Nephron progenitor cell (in vitro differentiated cells): ENCODE data around the gene HEXIM1.

Experiments
- DNase-seq: peaks from one replicate; pipeline ENCODE4 v3.0.0; 2021
- H3K27ac Mint-ChIP-seq: 2 replicates; pipeline ENCODE4 v1.8.0; 2021; ENCODE audit warnings: mild to moderate bottlenecking, moderate library complexity, mixed read lengths
- H3K27me3 Mint-ChIP-seq: 2 replicates; pipeline ENCODE4 v1.8.0; 2021; ENCODE audit warnings: mild to moderate bottlenecking, low read depth, mixed read lengths; ENCODE audit not compliant: poor library complexity
- H3K36me3 Mint-ChIP-seq: 2 replicates; pipeline ENCODE4 v1.8.0; 2021; ENCODE audit warnings: low read depth, mixed read lengths
- H3K4me1 Mint-ChIP-seq: 2 replicates; pipeline ENCODE4 v1.8.0; 2021; ENCODE audit warnings: mixed read lengths
- H3K4me3 Mint-ChIP-seq: 2 replicates; pipeline ENCODE4 v1.8.0; 2021; ENCODE audit warnings: mild to moderate bottlenecking, moderate library complexity, mixed read lengths
- H3K9me3 Mint-ChIP-seq: 2 replicates; pipeline ENCODE4 v1.8.0; 2021; ENCODE audit warnings: mild to moderate bottlenecking, moderate library complexity, mixed read lengths
- CTCF ChIP-seq: fragments of 200-600 bp; sonication (generic); IDR thresholded peaks from 2 replicates; pipeline ENCODE4 v1.5.0; 2021; ENCODE audit warnings: antibody characterized with exemption

The HEXIM1 gene

DNA sequence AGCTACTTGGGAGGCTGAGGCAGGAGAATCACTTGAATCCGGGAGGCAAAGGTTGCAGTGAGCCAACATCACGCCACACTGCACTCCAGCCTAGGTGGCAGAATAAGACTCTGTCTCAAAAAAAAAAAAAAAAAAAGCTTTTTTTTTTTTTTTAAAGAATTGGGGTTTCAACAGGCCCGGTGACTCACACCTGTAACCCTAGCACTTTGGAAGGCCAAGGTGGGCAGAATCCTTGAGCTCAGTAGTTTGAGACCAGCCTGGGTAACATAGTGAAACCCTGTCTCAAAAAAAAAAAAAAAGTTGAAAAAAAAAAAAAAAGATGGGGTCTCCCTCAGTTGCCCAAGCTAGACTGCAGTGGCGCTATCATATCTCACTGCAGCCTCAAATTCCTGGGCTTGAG lies 6.8 kb downstream of the HEXIM1 start:
- DNase-seq, result no peak
- Mint-ChIP-seq H3K4me1 (peaks cover 49% of the 10 kb centered on the region), H3K27me3 (peaks cover 2% of the 10 kb centered on the region), H3K9me3 (no peaks in the 10 kb centered on the region), H3K4me3 (no peak overlapping the region), H3K27ac (peak overlapping the region; percentile 50), H3K36me3 (peaks cover 23% of the 10 kb centered on the region)
- TF ChIP-seq CTCF, result no peak

- TF ChIP-seq CTCF, result no peak
- H3K27ac Mint-ChIP-seq, result peak overlapping the region; percentile 50
- no peak overlapping the region for H3K4me3 Mint-ChIP-seq
These were observed 7.2 kb downstream of the HEXIM1 start for GRCh38 chr17:45155483-45155882.

GRCh38 chr17:45156242-45156641 lies 8.0 kb downstream of the HEXIM1 start:
- no peak for DNase-seq
- Mint-ChIP-seq H3K27ac (no peak overlapping the region), H3K4me1 (peaks cover 45% of the 10 kb centered on the region), H3K36me3 (peaks cover 23% of the 10 kb centered on the region), H3K4me3 (no peak overlapping the region), H3K27me3 (peaks cover 2% of the 10 kb centered on the region), H3K9me3 (no peaks in the 10 kb centered on the region)
- no peak for TF ChIP-seq CTCF

More at GRCh38 chr17:45155483-45155882, 7.2 kb downstream of the HEXIM1 start:
- no peaks in the 10 kb centered on the region for H3K9me3 Mint-ChIP-seq
- peaks cover 51% of the 10 kb centered on the region for H3K4me1 Mint-ChIP-seq
- H3K36me3 Mint-ChIP-seq, result peaks cover 23% of the 10 kb centered on the region
- H3K27me3 Mint-ChIP-seq, result peaks cover 2% of the 10 kb centered on the region
- no peak for DNase-seq

GRCh38 chr17:45160447-45161287 lies 12.4 kb downstream of the HEXIM1 start:
- peak overlapping the region; percentile 98 for H3K27ac Mint-ChIP-seq
- peak overlapping the region; percentile 94 for H3K4me3 Mint-ChIP-seq
- peak; percentile 83 for DNase-seq
- no peaks in the 10 kb centered on the region for H3K9me3 Mint-ChIP-seq
- peaks cover 28% of the 10 kb centered on the region for H3K36me3 Mint-ChIP-seq
- H3K4me1 Mint-ChIP-seq, result peaks cover 57% of the 10 kb centered on the region
- no peak for TF ChIP-seq CTCF
- peaks cover 2% of the 10 kb centered on the region for H3K27me3 Mint-ChIP-seq

DNA sequence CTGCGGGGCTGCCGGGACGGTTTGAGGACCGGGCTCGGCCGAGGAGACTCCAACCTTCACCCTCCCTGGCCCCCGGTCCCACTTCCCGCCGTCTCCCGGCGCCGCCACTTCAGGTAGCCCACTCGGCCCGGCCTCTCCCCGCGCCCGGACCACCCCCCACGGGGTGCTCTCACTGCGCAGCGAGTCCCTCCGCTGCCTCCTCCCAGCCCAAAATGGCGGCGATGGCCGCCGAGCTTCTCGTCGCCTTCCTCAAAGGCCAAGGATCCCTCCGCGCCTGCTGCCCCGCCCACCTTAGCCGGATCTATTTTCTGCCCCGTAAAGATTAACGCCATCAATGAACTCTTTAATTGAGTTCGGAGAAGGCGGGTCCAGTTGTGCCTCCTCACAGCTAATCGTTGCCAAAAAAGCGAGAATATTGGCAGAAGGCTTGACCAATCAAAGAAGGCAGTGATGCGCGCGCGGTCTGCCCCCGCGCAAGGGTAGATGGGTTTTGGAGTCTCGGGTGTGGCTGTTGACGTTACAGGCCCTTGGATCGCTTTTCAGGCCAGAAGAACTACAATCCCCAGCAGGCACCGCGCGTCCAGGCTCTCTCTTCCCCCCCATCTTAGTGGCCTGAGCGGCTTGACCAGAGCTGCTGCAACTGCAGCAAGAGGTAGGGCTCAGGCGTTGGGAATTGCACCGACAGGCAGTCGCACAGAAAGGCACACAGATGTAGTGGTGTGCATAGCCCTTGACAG lies 13.2 kb downstream of the HEXIM1 start, which contains the start of gene HEXIM2:
Gene HEXIM2 (plus strand): TSS at position 588 of the 737 bp plus-strand sequence. CDS start 919 bp downstream, outside the sequence.
- no peak for TF ChIP-seq CTCF
- Mint-ChIP-seq H3K9me3 (no peaks in the 10 kb centered on the region), H3K27me3 (no peaks in the 10 kb centered on the region), H3K4me3 (peak within 1 kb of the TSS; percentile 94), H3K27ac (peak within 1 kb of the TSS; percentile 98), H3K36me3 (peaks cover 24% of the 10 kb centered on the region), H3K4me1 (peaks cover 49% of the 10 kb centered on the region)
- DNase-seq, result peak; percentile 99
